PFSK-1 (cell line): Measurements from ENCODE around the gene FHL1.

Source experiments
- POLR2AphosphoS5 ChIP-seq: IDR thresholded peaks from 2 replicates; pipeline ENCODE4 v1.6.1; 2012; ENCODE audit warnings: low read depth, mild to moderate bottlenecking, control low read depth, low read length, moderate library complexity
- TF ChIP-seq, protein P1 (sequence below), 2 experiments: IDR thresholded peaks; 2 replicates each; pipeline versions ENCODE4 v1.6.1 to v1.8.0; 2011 to 2012; ENCODE audit warnings: low read depth in 2 of 2, low read length in 2 of 2, control low read depth in 1 of 2, inconsistent platforms in 1 of 2, mild to moderate bottlenecking in 1 of 2, moderate library complexity in 1 of 2; ENCODE audit not compliant: insufficient read depth in 1 of 2

DNA sequence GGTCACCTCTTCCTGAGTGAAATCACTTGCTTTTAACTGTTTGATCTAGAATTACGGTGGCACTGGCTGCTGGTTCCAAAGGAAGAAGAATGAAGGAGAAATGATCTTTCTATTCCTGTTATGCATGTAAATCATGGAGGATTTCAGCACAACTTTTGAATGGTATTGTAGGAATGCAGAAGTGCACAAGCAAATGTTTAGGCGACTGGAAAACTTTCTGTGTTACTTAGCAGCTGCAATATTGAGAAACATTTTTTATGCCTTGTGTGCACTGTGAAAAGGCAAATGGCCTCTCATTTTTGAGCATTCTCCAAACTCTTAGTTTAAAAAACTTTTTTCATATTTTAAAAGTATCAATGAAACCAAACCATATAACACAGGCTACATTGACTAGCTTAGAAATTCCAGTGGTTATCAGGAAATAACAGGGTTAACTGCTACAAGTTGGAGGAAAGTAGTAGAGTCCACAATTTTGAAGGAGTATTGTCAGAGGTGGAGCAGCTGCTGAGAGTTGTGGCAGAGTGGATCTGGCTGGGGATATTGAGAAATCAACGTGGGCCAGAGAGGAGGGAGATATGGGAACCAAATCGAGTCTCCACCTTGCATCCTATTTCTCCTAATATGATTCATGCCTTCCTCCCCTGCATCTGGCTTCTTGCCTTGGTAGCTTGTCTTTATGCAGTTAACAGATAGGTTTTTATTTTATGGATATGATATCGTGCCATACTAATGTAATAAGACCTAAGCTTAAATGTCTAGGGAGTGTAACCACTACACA lies 32.0 kb upstream of the FHL1 start:
- TF ChIP-seq POLR2AphosphoS5, result no peak
- TF ChIP-seq, protein P1, sequence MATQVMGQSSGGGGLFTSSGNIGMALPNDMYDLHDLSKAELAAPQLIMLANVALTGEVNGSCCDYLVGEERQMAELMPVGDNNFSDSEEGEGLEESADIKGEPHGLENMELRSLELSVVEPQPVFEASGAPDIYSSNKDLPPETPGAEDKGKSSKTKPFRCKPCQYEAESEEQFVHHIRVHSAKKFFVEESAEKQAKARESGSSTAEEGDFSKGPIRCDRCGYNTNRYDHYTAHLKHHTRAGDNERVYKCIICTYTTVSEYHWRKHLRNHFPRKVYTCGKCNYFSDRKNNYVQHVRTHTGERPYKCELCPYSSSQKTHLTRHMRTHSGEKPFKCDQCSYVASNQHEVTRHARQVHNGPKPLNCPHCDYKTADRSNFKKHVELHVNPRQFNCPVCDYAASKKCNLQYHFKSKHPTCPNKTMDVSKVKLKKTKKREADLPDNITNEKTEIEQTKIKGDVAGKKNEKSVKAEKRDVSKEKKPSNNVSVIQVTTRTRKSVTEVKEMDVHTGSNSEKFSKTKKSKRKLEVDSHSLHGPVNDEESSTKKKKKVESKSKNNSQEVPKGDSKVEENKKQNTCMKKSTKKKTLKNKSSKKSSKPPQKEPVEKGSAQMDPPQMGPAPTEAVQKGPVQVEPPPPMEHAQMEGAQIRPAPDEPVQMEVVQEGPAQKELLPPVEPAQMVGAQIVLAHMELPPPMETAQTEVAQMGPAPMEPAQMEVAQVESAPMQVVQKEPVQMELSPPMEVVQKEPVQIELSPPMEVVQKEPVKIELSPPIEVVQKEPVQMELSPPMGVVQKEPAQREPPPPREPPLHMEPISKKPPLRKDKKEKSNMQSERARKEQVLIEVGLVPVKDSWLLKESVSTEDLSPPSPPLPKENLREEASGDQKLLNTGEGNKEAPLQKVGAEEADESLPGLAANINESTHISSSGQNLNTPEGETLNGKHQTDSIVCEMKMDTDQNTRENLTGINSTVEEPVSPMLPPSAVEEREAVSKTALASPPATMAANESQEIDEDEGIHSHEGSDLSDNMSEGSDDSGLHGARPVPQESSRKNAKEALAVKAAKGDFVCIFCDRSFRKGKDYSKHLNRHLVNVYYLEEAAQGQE (IDR thresholded peaks at IDR 0.05; ENCODE audit: insufficient read depth in 1 of 2, low read depth in 2 of 2, low read length in 2 of 2), result no peak
